Calu3 (cell line): ENCODE results near the gene MUSTN1. TPM values are rescaled to one million over a fixed set of nuclear protein-coding genes. Genes with fewer than 3 reads are reported as not detected.

ENCODE experiments used
- BruUV-seq: library from RNA; stranded (reverse); fragments of 400-500 nt; replicated peaks from 2 replicates; lab custom pipeline; 2021; lab: Mats Ljungman, UMichigan
- CTCF ChIA-PET: fragments of 300-600 bp; sonication (Branson Sonifier 250); formaldehyde crosslinking; loops from one replicate; lab custom pipeline; 2022; ENCODE audit warnings: antibody characterized with exemption; lab: Charles Lee
- DNase-seq: peaks from one replicate; pipeline ENCODE4 v3.0.0; 2022
- H3K27ac Mint-ChIP-seq: one replicate; pipeline ENCODE4 v1.8.0; 2022; ENCODE audit warnings: mixed read lengths; ENCODE audit not compliant: unreplicated experiment
- H3K27me3 Mint-ChIP-seq: one replicate; pipeline ENCODE4 v1.8.0; 2022; ENCODE audit warnings: mixed read lengths; ENCODE audit not compliant: unreplicated experiment
- H3K36me3 Mint-ChIP-seq: one replicate; pipeline ENCODE4 v1.8.0; 2022; ENCODE audit warnings: mild to moderate bottlenecking, moderate library complexity, mixed read lengths; ENCODE audit not compliant: insufficient read depth, unreplicated experiment
- H3K4me1 Mint-ChIP-seq: one replicate; pipeline ENCODE4 v1.8.0; 2022; ENCODE audit warnings: mild to moderate bottlenecking, low read depth, mixed read lengths; ENCODE audit not compliant: unreplicated experiment
- H3K4me3 Mint-ChIP-seq: one replicate; pipeline ENCODE4 v1.8.0; 2022; ENCODE audit warnings: mild to moderate bottlenecking, low read depth, moderate library complexity, mixed read lengths; ENCODE audit not compliant: unreplicated experiment
- H3K9me3 Mint-ChIP-seq: one replicate; pipeline ENCODE4 v1.8.0; 2022; ENCODE audit warnings: low read depth, mixed read lengths; ENCODE audit not compliant: unreplicated experiment
- CTCF ChIP-seq: fragments of 200-600 bp; IDR thresholded peaks from one replicate; pipeline ENCODE4 v1.8.0; 2022; ENCODE audit warnings: antibody characterized with exemption; ENCODE audit not compliant: unreplicated experiment
- intact Hi-C: fragments of 100-400 bp; cut with micrococcal nuclease; formaldehyde crosslinking; loops from one replicate; pipeline ENCODE4 v1.10.0; 2022; ENCODE audit not compliant: unreplicated experiment
- total RNA-seq: library from RNA; stranded (reverse); gene quantifications from 2 replicates; pipeline ENCODE4 v1.2.3, GENCODE V29; 2022

The MUSTN1 gene
- total RNA-seq, 1 experiment from 2014 or later, result 0.66 TPM

GRCh38 chr3:52796411-52796810 lies 38.4 kb downstream of the MUSTN1 start:
- no peak for DNase-seq
- H3K27ac Mint-ChIP-seq, result no peak overlapping the region
- TF ChIP-seq CTCF, result no peak
- no peaks in the 10 kb centered on the region for H3K4me1 Mint-ChIP-seq
- CTCF ChIA-PET, result no interaction called here
- H3K9me3 Mint-ChIP-seq, result no peaks in the 10 kb centered on the region
- H3K36me3 Mint-ChIP-seq, result no peaks in the 10 kb centered on the region
- H3K27me3 Mint-ChIP-seq, result peaks cover 23% of the 10 kb centered on the region
- no TSS peak for BruUV-seq
- no peak overlapping the region for H3K4me3 Mint-ChIP-seq
- intact Hi-C loops, result no loop called here

GRCh38 chr3:52795298-52795900 lies 39.4 kb downstream of the MUSTN1 start:
- no peak overlapping the region for H3K4me3 Mint-ChIP-seq
- H3K27me3 Mint-ChIP-seq, result peaks cover 33% of the 10 kb centered on the region
- CTCF ChIA-PET, result no interaction called here
- no peaks in the 10 kb centered on the region for H3K9me3 Mint-ChIP-seq
- BruUV-seq, result no TSS peak
- no peak overlapping the region for H3K27ac Mint-ChIP-seq
- H3K4me1 Mint-ChIP-seq, result no peaks in the 10 kb centered on the region
- no peak for DNase-seq
- no peaks in the 10 kb centered on the region for H3K36me3 Mint-ChIP-seq
- no peak for TF ChIP-seq CTCF
- intact Hi-C loops, result no loop called here

GRCh38 chr3:52794612-52795099 lies 40.2 kb downstream of the MUSTN1 start, which contains the start of gene ITIH3:
Gene ITIH3 (plus strand): TSS chr3:52794796. CDS start chr3:52794804, 8 bp downstream.
- peaks cover 40% of the 10 kb centered on the region for H3K27me3 Mint-ChIP-seq
- intact Hi-C loops, result no loop called here
- no peaks in the 10 kb centered on the region for H3K4me1 Mint-ChIP-seq
- no peak within 1 kb of the TSS for H3K27ac Mint-ChIP-seq
- no peak for TF ChIP-seq CTCF
- H3K4me3 Mint-ChIP-seq, result no peak within 1 kb of the TSS
- CTCF ChIA-PET, result no interaction called here
- DNase-seq, result no peak
- no peaks in the 10 kb centered on the region for H3K9me3 Mint-ChIP-seq
- no TSS peak for BruUV-seq
- H3K36me3 Mint-ChIP-seq, result no peaks in the 10 kb centered on the region

GRCh38 chr3:52793702-52794611 lies 40.9 kb downstream of the MUSTN1 start:
- CTCF ChIA-PET, result interaction anchor here (0.7 kb wide), 1 partner anchor 43 kb away, joined by 4 read pairs; no protein-coding TSS in a partner anchor
- Mint-ChIP-seq H3K4me1 (no peaks in the 10 kb centered on the region), H3K4me3 (no peak overlapping the region), H3K36me3 (no peaks in the 10 kb centered on the region), H3K9me3 (no peaks in the 10 kb centered on the region), H3K27ac (no peak overlapping the region), H3K27me3 (peaks cover 47% of the 10 kb centered on the region)
- intact Hi-C loops, result no loop called here
- no peak for TF ChIP-seq CTCF
- no TSS peak for BruUV-seq
- no peak for DNase-seq
